Measurements from ENCODE around the gene TBC1D22A.

- TF ChIP-seq CTCF (IDR thresholded peaks at IDR 0.05) (no peak), POLR2A (IDR thresholded peaks at IDR 0.05) (no peak), POLR2AphosphoS5 (IDR thresholded peaks at IDR 0.05) (no peak)
Observed at GRCh38 chr22:46795140-46795539, 32.7 kb downstream of the TBC1D22A start.

All from gastroesophageal sphincter (tissue), 3 donors.